Skin of body (tissue), 2 donors: ENCODE measurements around the gene STEAP1B. TPM values are rescaled to one million over a fixed set of nuclear protein-coding genes. Genes with fewer than 3 reads are reported as not detected.

Experiments
- DNase-seq: peaks from one replicate; lab custom pipeline; 2025; lab: John Stamatoyannopoulos, UW
- total RNA-seq: library from RNA; depleted of rRNA; stranded (reverse); fragments of >200 nt; gene quantifications from one replicate; pipeline ENCODE4 v1.2.3, GENCODE V29; 2014

Gene STEAP1B
- total RNA-seq, 1 donor from 2014 or later, result 2.0 TPM

DNA sequence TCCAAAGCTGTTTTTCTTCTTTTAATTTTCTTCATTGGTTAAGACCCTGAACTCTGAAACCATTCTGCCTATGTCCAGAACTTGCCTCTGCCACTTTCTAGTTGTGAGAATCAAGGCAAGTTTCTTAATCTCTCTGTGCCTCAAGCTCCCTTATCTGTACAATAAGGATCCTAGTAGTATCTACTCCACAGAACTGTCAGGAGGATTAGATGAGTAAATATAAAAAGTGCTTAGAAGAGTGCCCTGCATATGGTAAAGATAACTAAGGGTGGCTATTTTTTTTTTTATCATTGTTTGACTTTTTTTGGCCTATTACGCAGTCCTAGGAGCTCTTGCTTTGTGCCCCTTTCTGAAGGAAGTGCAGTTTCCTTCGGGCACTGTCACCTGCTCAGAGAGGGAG, 96.6 kb downstream of the STEAP1B start:
- no peak for DNase-seq

DNA sequence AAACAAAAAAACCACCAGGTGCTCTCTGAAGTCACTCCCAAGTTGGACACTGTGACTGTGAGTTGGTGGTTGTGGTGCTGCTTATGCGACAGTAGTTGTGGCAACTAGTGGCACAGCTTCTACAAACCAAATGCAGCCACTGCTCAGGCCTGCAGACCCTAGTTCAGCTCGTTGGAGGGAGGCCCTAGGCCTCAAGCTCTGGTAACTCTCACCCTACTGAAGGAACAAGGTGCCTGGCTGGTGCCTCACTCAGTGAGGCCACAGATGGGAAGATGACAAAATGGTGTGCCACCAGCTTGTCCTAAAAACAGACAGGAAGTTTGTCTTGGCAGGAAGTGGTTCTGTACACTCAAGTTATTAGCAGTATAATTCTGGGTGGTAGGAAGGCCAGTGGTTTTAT, 97.7 kb downstream of the STEAP1B start:
- no peak for DNase-seq

- DNase-seq, result no peak
These were observed 98.9 kb downstream of the STEAP1B start for GRCh38 chr7:22400936-22401553.

DNA sequence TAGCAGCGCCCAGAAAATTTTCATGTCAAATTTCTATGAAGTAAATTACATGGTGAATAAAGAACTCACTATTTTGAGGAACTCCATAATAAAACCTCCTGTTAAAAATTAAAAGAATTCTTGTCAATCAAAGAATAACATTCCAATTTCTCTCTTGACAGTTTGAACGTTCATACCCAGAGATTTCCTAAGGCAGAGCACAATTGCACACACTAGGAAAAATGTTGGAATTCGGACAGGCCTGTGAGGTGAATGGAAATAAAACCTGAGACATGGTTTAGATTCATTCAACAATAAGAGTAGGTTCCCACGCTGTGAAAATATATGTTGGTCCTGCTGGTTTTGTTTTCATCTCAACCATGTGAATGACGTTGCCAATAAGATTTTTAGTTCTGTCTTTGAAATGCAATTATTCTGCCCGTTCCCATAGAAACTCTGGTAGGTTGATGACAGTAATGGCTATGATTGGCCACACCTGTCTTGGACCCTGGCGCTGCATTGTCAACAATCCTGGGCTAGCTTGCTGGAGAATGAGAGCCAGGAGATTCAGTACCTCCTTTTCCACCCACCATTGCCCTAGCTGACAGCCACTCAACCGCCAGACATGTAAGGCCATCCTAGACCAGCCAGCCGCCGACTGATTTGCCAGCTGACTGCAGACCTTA, 99.7 kb downstream of the STEAP1B start:
- no peak for DNase-seq

- no peak for DNase-seq
These were observed 100.4 kb downstream of the STEAP1B start for GRCh38 chr7:22399546-22399945.

DNA sequence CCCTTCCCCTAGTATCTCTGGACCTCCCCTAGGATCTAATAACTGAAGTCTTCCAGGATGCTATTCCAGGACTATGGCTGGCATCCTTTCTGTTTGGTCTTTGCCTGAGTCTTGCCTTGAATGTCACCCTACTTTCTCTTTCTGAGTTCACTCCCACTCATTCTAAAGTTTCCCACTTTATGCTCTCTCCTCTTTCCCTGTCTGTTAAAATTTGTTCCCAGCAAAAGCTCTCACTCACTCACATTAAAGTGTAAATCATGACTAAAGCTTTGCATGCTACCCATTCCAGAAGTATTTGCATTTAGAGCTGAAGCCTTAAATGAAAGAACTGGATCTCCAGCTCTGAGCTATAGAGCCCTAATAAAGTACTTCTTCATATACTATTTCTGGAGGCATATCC, 100.9 kb downstream of the STEAP1B start:
- no peak for DNase-seq

DNA sequence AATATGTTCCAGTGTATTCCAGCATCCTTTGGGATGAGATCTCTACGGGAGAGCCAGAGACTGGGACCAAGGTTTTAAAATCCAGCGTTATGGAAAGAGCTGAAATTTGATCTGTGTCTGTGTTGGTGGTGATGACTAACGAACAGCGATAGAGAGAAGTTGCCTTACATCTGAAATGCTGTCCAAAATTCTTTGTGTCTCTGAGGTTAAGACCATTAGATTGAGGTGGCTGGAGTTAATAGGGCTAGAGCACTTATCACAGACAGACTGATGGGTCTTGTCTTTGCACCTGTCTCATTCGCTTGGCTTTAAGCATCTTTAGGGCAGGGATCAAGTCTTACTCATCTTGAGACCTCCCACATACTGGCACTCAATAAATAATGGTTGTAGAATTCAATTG, 102.0 kb downstream of the STEAP1B start:
- no peak for DNase-seq

DNA sequence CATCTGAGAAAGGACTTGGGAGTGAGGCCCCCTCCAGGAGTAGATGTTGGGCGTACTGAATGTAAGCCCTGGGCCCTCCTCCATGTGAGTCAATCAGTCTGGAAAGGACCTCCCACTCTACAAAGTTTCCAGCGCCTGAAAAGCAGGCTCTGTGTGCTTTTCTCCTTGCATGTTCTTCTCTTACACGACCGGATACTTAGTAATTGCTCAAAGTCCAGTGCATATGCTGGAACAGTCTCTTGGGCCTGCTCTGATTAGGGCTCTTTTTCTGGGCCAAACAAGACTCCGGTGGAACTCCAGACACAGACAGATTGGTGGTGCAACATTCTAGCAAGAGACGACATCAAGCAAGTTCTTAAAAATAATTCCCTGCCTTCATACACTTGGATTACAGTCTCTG, 104.8 kb downstream of the STEAP1B start:
- DNase-seq, result no peak

- DNase-seq, result no peak
These were observed 105.2 kb downstream of the STEAP1B start for GRCh38 chr7:22394739-22395138.

GRCh38 chr7:22393913-22394729, 105.9 kb downstream of the STEAP1B start:
- DNase-seq, result no peak

DNA sequence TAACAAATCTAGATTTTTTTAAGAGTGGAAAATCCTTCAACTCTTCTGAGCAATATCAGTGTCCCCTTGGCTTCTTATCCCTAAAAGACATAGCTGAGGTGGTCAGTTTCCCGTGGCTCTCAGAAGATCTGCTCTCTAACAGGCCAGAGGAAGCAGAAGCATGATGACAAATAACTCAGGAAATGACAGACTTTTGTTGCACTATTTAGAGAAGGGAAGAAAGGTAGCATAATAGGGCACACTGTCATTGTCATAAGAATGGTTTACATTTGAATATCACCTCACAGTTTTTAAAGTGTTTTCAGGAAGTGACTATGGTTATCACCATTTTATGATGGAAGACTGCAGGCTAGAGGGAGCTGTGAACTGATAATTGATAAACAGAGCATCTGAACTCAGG, 109.5 kb downstream of the STEAP1B start:
- no peak for DNase-seq

DNA sequence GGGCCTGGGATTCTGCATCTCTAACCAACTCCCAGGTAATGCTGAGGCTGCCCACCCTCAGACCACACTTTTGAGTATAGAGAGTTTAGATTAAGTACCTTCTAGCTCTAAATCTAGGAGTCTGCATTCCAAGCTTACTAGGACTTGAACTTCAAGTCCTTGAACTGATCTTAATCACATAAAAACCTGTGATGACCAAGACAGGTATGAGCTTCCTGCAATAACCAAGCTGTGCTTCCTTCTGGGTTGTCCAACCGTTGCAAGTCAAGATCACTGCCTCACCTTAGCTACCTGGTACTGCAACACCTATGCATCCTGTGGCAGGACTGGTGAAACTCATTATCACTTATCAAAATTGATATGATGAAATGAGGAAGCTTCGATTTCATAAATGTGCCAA, 110.1 kb downstream of the STEAP1B start:
- no peak for DNase-seq

GRCh38 chr7:22387583-22387982, 112.4 kb downstream of the STEAP1B start:
- DNase-seq, result no peak

GRCh38 chr7:22386865-22387264, 113.1 kb downstream of the STEAP1B start:
- no peak for DNase-seq

GRCh38 chr7:22386206-22386858, 113.7 kb downstream of the STEAP1B start:
- no peak for DNase-seq

GRCh38 chr7:22385326-22385725, 114.7 kb downstream of the STEAP1B start:
- no peak for DNase-seq

- no peak for DNase-seq
These were observed 119.7 kb downstream of the STEAP1B start for GRCh38 chr7:22380333-22380732.

DNA sequence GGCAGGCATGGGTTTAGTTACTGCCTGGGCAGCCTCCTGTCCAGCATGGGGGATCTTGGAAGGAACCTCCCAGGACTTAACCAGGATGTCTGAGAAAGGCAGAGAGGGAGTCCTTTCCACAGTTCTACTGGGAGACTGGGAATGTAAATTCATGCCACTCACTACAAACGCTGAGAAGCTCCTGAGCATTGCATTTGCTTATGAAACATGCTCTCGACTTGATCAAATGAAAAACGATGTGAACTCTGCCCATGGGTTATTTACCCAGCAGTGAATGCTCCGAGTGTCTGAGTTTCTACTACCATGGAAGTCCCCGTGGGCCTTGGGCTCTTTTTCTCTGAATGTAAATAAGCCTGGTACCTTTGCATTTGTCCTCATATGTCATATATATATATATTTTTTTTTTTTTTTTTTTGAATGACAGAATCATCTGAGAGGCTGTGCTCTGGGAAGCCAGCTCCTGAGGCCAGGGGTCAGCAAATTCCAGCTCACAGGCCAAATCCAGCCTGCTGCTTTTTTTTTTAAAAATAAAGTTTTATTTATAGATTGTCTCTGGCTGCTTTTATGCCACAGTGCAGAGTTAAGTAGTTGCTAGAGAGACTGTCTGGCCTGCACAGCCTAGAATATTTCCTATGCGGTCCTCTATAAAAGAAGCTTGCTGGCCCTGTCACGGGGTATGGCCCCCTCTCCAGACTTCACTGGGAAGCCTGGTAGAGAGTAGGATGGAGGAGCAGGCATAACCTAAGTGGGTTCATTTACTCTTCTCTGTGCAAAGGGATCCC, 121.6 kb downstream of the STEAP1B start:
- no peak for DNase-seq

DNA sequence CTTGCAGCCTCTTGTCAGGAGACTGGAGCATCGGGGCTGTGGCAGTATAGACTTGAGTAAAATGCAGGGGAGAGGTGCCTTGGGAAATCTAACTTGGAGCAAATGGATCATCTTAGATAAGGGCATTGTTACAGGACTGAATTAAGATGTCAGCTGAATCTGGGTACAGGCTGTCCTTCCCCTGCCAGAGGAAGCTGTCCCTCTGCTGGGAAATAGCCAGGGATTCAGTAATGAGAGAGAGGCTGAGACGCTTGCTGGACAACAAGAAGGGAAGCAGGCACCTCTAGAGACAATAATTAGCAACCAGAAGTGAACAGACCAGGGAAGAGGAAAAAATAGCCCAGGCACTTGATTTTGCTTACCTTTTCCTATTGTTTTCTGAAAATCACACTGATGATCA, 122.3 kb downstream of the STEAP1B start:
- no peak for DNase-seq

DNA sequence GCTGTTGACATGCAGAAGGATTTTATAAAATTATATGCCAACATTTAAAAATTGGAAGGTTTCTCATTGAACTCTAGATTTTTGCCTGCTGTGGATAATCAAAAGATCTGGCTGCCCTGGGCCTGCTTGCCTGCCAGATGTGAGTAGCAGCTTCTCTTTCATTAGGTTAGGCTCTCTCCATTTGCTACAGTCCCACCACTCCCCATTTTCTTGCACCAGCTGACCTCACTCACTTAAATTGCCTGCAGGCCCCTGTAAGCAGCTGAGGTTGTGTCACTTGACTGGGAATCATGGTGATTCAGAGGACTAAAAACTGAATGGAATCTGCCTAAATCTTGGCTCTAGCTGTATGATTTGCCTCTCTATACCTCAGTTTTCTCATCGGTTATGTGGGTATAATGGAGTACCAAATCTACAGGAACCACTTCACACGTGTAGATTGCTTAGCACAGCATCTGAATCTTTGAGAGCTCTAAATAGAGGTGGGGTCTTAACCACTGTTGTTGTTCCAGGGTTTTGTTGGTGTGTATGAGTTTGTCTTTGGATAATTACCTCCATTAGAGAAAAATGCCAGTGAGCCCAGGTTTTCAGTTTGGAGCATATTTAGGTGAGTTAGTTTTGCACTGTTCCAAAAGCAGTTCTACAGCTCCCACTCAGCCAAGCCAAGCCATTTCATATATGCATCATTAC, 124.5 kb downstream of the STEAP1B start:
- DNase-seq, result no peak

DNA sequence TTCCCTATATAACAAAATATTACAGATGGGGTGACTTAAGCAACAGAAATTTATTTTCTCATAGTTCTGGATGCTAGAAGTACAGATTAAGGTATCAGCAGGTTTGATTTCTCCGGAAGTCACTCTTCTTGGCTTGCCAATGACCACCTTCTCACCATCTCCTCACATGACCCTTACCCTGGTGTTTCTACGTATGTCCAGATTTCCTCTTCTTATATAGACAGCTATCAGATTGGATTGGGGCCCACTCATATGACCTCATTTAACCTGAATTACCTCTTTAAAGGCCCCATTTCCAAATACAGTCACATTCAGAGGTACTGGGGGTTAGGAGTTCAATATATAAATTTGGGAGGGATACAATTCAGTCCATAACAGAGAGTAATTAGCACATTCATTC, 126.1 kb downstream of the STEAP1B start:
- DNase-seq, result no peak
